Superior temporal gyrus (tissue), 1 donor: ENCODE results near the gene CDK5RAP1.
"Not testable (repeated sequence)": the region's sequence is repeated elsewhere in the genome, so short reads cannot be mapped to it uniquely, and the experiment has no call there.

Source experiments
- DNase-seq: peaks from one replicate; pipeline ENCODE4 v3.0.0-alpha.2; 2016; ENCODE audit errors: extremely low spot score

CDK5RAP1 gene, protein sequence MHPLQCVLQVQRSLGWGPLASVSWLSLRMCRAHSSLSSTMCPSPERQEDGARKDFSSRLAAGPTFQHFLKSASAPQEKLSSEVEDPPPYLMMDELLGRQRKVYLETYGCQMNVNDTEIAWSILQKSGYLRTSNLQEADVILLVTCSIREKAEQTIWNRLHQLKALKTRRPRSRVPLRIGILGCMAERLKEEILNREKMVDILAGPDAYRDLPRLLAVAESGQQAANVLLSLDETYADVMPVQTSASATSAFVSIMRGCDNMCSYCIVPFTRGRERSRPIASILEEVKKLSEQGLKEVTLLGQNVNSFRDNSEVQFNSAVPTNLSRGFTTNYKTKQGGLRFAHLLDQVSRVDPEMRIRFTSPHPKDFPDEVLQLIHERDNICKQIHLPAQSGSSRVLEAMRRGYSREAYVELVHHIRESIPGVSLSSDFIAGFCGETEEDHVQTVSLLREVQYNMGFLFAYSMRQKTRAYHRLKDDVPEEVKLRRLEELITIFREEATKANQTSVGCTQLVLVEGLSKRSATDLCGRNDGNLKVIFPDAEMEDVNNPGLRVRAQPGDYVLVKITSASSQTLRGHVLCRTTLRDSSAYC

DNA sequence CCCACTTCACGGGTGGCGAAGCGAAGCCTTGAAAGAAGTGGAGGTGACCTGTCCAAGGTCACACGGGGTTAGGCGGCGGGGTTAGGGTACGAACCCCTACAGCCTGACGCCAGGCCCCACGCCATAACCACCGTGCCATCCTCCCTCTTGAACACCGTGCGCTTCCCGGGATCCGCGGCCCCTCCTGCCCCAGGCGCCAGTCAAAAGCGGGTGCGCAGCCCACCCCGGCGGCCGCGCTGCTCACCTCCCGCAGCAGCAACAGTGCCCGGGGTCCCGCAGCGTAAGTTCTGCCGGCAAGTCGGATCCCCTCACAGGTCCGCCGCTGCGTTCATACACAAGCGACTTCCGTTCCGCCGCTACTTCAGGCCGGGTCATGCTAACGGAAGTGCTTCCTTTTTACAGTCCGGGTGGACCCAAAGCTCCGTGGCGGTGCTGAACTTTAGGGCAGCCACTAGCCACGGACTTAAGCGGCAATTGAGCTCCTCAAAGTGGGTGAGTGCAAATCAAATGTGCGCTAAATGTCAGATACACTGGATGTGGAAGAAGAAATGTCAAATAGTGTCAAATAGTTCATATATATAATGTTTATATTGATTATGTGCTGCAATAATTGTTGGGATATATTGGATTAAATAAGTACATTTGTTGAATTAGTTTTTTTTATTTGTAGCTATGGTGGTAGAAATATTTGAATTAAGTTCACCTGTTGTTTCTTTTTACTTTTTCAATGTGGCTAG is at the start of gene CDK5RAP1:
TSS of gene CDK5RAP1 (minus strand) at position 336 of the 737 bp plus-strand sequence. CDS start 4,455 bp downstream, outside the sequence.
- peak; percentile 93 for DNase-seq

DNA sequence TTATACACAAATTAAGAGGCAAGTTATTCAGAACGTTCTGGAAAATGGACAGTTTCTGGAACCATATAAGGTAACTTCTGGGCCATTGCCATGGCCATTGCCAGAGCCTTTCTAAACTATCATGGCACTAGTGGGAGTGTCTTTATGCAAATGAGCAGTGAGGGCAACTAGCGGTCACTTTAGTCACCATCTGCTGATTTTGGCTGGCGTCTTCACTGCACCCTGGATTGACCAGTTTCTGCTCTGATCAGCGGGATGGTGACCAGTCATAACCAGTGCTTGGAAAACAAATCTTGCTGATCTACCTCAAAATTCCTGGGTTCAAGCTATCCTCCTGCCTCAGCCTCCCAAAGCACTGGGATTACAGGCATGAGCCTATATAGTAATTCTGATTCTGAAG is 49.5 kb upstream of the CDK5RAP1 start:
- DNase-seq, result no peak

DNA sequence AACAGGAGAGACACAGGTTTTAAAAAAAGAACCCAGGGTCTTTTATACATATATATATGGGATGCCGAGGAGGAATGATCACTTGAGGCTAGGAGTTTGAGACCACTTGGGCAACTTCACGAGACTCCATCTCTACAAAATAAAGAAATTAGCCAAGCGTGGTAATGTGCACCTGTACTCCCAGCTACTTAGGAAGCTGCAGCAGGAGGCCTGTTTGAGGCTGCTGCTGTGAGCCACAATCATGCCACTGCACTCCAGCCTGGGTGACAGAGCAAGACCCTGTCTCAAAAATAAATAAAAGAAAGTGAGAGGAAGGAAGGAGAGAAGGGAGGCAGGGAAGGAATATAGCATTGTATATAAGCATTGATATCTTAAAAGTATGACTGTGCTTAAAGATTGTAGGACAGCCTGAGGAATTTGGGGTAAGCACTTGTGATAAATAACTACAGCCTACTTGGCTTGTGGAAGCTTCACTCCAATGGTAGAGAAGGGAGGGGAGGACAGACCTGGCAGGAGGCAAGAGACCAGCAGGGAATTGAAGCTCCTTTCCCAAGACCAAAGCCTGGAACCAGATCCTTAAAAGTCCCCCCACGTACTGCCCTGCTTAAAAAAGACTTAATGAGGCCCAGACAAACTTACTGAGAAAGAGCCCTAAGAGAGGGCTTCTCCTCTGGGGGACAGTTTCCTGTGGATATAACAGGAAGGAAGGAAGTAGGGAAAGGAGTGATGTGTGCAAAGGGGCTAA is 44.7 kb upstream of the CDK5RAP1 start:
- DNase-seq, result no peak

DNA sequence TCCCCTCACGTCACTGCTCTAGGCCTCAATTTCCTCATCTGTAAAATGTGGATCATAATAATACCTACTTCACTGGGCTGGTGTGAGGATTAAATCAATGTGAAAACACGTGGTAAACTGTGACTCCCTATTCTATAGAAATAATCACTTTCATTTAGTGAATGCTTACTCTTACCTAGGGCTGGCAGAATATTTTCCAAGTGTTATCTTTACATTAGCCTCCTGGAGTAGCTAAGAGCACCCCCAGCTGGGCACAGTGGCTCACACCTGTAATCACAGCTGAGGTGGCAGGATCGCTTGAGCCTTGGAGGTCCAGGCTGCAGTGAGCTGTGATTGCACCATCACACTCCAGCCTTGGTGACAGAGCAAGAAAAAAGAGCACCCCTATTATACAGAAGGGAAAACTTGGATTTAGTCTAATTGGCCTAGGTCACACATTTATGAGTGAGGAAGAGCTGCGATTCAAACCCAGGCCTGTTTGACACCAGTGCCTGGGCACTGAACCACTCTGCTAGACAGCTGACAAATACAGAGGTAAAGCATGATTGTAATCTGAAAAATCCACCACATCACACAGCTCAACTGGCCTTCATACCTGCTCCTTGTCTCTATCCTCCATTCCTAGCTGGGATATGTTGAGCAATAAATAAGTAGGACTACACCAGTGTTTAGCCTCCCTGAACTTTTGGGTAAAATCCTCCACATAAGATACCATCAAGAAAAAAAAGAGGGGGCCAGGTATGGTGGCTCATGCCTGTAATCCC is 43.7 kb upstream of the CDK5RAP1 start:
- no peak for DNase-seq

DNA sequence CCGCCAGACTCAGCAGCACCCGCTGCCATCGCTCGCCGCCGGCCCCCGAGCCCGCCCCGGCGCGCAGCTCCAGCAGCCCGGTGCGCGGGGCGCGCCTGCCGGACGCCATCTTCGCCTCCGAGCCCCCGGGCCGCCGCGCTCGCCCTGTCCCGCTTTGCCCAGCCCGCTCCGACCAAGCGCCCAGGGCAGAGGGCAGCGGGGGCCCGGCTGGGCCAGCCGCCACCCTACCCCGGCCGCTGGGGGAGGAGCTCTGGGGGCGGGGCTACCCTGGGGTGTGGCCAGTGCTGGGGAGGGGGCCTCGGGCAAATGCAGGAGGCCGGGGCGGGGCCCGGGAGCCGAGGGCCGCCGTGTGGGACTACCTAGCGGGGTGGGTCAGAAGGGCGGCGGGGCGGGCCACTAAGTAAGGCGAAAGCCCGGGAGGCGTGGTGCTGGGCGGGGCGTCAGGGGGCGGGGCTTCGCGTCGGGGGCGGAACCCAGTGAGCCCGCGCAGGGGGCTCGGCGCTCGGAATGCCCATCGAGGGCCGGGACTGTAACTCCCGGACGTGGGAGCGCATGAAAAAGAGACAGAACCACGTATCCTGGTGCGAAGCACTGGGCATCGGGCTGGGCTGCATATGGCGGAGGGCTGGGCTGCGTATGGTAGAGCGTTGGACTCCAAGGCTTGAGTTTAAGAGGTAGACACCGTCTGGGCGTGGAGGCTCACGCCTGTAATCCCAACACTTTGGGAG is 42.4 kb upstream of the CDK5RAP1 start, which contains the start of gene SNTA1:
TSS of gene SNTA1 (minus strand) at position 252 of the 728 bp plus-strand sequence. CDS start at position 109, 143 bp downstream.
- no peak for DNase-seq

DNA sequence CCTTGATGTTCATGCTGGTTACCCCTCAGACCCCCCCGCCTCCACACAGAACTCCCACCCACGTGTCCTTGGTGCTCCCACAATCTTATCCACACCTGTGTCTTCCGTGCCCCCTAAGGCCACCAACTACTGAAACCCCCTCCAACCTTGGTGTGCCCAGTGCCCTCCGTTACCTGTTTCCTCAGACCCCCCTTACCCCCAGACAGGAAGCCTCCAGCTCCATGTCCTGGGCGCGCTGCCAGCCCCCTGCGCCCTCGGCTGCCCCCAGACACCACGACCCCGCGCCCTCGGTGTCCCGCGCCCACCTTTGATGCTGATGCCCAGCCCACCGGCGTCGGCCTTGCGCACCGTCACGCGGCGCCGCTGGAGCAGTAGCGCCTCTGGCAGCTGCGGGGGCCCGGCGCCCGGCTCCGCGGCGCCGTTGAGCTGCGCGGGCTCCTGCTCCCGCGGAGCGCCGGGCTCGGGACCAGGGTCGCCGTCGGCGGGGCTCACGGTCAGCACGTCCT is 41.7 kb upstream of the CDK5RAP1 start:
- DNase-seq, result no peak

DNA sequence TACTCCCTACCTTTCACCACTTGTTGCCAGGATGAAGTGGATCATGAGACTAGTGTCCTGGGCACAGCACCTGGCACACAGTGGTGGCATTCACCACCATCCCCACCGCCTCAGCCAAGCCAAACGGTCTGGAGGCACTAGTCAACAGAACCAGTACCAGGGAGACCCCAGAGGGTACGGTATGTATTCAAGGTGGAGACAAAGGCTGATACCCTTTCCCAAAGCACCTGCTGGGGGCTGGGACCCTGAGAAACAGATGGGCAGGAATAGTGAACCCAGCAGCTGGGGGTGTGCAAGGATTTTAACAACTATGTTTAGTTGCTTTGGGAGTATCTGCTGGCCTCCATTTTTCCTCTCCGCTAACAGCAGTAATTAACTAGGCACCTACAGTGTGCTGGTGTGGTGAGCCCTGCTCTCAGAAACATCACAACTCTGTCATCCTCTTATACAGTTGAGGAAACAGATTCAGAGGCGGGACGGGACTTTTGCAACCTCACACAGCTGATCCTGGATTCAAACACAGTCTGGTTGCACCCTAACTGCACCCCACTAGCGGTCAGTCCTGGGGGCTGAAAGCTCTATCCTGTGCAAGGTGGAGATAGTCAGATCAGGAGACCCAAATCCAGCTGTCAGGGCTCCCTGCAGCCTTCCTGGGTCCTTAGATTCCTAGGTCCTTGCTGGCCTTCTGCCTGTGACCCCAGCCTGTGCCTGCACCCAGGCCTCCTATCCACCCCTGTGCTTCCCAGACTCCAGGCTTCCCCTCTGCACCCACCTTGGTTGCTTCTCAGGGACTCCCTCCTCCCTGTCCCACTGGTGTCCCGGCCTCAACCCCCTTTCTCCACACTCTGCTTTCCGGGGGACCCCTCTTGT is 41.1 kb upstream of the CDK5RAP1 start:
- no peak for DNase-seq

DNA sequence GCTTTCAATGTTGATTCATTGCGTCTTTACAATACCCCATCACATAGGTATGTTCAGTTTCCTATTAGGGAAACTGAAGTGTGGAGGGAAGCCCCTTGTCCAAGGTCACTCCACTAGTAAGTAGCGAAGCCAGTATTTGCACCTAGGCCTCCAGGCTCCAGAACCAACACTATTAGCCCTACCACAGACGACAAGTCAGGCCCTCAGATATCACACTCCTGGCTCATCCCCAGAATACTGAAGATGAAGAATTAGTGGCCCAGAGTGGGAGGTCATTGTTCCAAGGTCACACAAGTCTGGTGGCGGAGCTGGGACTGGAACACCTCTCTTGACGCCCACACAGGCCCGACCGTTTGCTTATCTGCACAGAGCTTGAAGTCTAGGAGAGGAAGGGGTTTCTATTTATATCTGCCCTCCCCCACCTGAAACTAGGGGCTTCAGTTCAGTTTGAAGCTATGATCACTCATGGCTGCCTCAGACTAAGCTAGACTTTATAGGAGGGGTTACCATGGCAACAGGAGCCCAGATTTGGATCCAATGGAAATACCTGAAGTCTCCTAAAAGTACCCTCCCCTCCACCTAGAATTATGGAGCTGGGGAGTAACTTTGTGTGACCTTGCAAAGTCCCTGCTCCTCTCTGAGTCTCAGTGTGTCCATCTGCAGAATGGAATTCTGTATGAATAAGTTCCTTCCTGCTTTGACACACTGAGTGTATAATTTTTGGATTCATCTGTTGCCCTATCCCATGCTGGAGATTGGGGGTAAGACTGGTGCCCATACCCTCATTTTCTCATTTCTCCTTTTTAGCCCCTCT is 40.0 kb upstream of the CDK5RAP1 start:
- no peak for DNase-seq

DNA sequence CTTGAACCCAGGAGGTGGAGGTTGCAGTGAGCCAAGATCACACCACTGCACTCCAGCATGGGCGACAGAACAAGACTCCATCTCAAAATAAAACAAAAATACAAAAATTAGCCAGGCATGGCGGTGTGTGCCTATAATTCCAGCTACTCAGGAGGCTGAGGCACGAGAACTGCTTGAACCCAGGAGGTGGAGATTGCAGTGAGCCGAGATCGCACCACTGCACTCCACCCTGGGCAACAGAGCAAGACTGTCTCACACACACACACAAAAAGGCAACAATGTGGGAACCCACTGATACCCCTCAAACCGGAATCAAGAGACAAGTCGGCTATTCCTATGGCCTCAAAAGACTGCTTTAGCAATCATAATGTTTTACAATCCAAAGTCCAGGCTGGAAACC is 39.2 kb upstream of the CDK5RAP1 start:
- DNase-seq, result not testable (repeated sequence)

DNA sequence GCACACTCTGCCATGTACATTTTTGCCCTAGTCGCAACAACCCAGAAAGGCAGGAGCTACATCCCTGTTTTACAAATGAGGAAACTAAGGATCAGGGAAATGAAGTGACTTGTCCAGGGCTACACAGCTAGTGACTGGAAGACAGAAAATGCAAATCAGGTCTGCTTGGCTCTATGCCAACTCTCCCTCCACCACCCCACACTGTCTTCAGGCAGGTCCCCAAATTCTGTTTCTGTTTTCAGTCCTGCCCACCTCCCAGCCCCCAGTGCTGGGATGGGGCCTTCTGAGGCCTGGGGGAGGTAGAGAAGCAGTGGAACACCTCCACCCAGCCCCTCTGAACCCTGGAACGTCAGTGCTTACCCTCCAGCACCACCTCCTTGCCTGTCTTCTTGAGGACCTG is 37.2 kb upstream of the CDK5RAP1 start:
- no peak for DNase-seq

DNA sequence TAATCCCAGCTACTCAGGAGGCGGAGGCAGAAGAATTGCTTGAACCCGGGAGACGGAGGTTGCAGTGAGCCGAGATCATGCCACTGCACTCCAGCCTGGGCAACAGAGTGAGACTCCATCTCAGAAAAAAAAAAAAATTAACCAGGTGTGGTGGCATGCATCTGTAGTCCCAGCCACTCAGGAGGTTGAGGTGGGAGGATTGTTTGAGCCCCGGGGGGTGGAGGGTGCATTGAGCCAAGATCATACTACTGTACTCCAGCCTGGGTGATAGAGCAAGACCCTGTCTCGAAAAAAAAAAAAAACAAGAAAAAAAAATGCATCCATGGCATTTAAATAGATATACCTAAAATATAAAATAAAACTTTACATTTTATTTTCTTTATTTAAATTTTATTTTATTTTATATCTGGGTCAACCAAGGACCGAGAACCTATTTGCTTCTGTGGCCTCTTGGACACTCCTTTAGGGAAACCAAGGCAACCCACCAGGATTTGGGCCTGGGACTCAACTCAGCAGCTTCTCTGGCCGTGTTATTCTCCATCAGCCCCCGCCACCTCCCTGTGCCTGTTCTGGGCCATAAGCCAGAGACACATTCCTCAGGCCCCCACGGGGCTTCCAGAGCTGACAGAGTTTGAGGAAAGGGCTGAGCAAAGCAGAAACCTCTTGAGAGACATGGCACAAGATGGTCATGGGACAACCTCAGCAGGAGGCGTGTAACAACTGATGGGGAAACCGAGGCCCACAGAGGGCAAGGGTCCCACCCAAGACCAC is 36.0 kb upstream of the CDK5RAP1 start:
- no peak for DNase-seq

DNA sequence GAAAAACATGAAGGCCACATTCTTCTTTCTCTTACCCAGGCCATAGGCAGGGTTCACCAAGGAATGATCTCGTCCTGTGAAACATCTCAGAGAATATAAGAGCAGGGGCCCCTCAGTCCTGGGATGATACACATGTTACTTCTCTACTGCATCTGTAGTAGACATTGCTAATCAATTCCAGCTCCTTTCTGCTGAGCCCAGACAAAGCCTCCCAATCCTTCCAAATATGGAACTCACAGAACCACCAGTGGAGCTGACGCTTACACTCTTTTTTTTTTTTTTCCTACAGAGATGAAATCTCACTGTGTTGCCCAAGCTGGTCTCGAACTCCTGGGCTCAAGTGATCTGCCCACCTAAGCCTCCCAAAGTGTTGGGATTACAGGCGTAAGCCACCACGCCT is 33.1 kb upstream of the CDK5RAP1 start:
- DNase-seq, result no peak

DNA sequence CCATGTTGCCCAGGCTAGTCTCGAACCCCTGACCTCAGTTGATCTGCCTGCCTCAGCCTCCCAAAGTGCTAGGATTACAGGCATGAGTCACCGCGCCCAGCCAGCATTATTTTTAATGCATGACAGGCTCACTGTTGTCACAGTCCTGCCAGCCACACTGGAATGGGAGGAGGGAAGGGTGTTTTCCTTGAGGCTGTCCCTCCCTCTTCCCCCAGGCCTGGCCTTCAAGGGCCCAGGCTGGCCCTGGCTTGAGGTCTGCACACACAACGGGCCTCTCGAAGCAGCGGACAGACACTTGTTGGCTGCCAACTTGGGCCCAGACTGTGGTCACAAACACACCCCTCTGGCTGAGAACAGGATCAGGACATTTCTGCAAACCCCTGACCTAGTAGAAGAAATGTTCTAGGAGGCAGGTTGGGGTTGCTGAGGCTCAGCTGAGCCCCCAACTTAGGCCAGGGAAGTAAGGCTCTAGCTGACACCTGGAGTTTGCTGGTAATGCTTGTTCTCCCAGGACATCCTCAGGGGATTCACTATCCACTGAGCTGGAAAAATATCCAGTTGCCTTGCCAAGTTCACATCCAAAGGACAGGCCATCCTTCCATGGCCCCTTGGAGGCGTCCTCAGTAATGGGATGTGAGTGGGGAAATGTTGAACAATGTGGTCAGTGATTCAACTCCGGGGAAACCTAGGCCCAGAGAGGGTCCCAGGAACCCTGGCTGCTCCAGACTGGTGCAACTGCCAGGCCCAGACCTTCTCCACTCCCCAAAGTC is 32.3 kb upstream of the CDK5RAP1 start:
- no peak for DNase-seq

DNA sequence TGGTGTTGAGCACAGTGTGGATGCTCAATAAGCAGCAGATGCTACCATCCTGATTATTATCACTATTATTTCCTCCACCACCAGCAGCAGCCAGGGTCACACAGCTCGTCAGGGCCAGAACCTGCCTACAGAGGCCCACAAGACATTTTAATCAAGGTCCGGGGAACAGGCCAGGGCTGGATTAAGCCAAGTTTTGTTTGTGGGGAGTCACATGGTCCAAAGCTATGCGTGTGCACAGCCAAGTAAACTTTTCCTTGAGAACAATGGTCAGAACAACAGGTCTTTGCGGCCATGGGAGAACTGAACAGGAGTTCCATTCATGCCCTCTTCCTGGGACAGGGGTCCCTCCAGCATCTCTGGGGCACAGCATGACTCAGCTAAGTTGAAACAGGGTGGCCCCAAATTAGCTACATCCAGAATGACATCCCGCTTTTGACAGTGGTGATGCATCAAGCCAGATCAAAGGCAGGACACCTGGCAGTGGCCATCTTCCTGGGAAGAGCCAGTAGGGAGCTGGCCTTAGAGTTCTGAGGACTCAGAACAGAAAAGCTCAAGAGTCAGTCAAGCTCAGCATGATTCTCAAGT is 30.6 kb upstream of the CDK5RAP1 start:
- no peak for DNase-seq

DNA sequence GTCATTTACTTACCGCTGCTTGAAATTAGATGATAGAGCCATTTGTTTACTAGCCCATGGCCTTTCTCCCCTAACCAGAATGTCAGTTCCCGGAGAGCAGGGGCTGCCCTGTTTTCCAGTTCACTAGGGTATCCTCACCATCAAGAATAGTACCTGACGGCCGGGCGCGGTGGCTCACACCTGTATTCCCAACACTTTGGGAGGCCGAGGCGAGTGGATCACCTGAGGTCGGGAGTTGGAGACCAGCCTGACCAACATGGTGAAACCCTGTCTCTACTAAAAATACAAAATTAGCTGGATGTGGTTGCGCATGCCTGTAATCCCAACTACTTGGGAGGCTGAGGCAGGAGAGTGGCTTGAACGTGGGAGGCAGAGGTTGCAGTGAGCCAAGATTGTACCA is 22.6 kb upstream of the CDK5RAP1 start:
- DNase-seq, result not testable (repeated sequence)

DNA sequence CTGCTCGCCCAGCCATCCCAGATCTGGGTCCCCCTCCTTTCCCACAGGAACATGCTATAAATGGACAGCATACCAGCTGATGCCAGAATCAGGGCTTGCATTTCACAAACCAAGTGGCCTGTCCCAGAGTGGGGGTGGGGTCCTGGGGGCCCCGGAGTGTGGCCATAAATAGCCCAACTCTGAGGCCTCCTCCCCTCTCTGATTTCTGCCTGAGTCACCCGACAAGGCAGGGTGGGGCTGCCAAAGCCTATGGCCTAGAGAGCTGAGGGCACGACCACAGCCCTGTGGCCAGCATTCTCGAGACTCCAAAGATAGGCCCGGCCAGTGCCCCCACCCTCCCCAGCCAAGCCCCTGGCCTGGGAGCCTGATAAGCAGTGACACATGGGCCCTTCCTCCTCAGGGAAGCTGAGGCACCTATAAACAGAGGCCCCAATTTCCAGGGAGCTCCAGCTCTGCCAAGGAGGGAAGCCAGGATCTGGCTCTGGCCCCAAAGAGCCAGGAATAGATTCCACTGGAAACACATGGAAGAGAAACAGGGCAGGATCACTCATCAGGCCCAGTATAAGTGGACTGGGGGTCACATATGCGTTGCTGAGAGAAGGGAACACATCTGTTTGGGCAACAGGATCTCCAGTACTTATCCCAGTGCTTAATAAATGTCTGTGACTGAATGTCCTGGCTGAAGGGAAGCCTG is 22.0 kb upstream of the CDK5RAP1 start:
- no peak for DNase-seq
